WTC11 (cell line): ENCODE results near the gene ATPAF1.

Source experiments
- AFF4 ChIP-seq: sonication (generic); formaldehyde crosslinking; IDR thresholded peaks from 2 replicates; pipeline ENCODE4 v1.8.1; 2023; ENCODE audit warnings: mild to moderate bottlenecking, missing genetic modification reagents, borderline replicate concordance
- ETV6 ChIP-seq: sonication (generic); formaldehyde crosslinking; IDR thresholded peaks from 2 replicates; pipeline ENCODE4 v1.8.1; 2022; ENCODE audit warnings: mild to moderate bottlenecking, missing genetic modification reagents
- PRDM15 ChIP-seq: sonication (generic); formaldehyde crosslinking; IDR thresholded peaks from 2 replicates; pipeline ENCODE4 v1.8.0; 2022; ENCODE audit warnings: missing genetic modification reagents
- ZNF121 ChIP-seq: sonication (generic); formaldehyde crosslinking; IDR thresholded peaks from 2 replicates; pipeline ENCODE4 v1.8.0; 2023; ENCODE audit warnings: missing genetic modification reagents

GRCh38 chr1:46637444-46638083 lies 30.6 kb downstream of the ATPAF1 start:
- no peak for TF ChIP-seq ZNF121 (CRISPR knock-in tag)
- TF ChIP-seq PRDM15 (CRISPR knock-in tag): no peak
- TF ChIP-seq ETV6 (CRISPR knock-in tag): no peak
- TF ChIP-seq AFF4 (CRISPR knock-in tag): no peak
